Left lung (tissue), 10 donors: ENCODE data around the gene CPNE4. TPM values are rescaled to one million over a fixed set of nuclear protein-coding genes. Genes with fewer than 3 reads are reported as not detected.

Experiments
- ATAC-seq: fragments of 200-7000 bp; cut with Tn5 transposase; one replicate; pipeline ENCODE4 v1.9.1; 2020; ENCODE audit warnings: moderate library complexity
- DNase-seq, 4 donors: peaks; one replicate each; pipeline ENCODE4 v3.0.0-alpha.2; 2013 to 2020
- H3K27ac ChIP-seq, 2 donors: fragments of 200-600 bp; sonication (generic) in 1 of 2; one replicate each; pipeline versions ENCODE4 v1.5.0 to v1.8.0; 2020 to 2021
- H3K27me3 ChIP-seq, 2 donors: fragments of 200-600 bp; sonication (generic) in 1 of 2; one replicate each; pipeline versions ENCODE4 v1.5.0 to v1.8.0; 2020 to 2021
- H3K36me3 ChIP-seq, 2 donors: fragments of 200-600 bp; sonication (generic) in 1 of 2; one replicate each; pipeline versions ENCODE4 v1.5.0 to v1.8.0; 2020 to 2021
- H3K4me1 ChIP-seq, 2 donors: fragments of 200-600 bp; one replicate each; pipeline ENCODE4 v1.8.0; 2021
- H3K4me3 ChIP-seq, 2 donors: fragments of 200-600 bp; sonication (generic) in 1 of 2; one replicate each; pipeline versions ENCODE4 v1.5.0 to v1.8.0; 2020 to 2021; ENCODE audit warnings: mild to moderate bottlenecking in 1 of 2
- H3K9me3 ChIP-seq, 2 donors: fragments of 200-600 bp; sonication (generic) in 1 of 2; one replicate each; pipeline versions ENCODE4 v1.5.0 to v1.8.0; 2020 to 2021
- CTCF ChIP-seq, 2 donors: fragments of 200-600 bp; sonication (generic) in 1 of 2; IDR thresholded peaks; one replicate each; pipeline versions ENCODE4 v1.5.0 to v1.8.0; 2021; ENCODE audit warnings: antibody characterized with exemption in 2 of 2
- intact Hi-C, 2 donors: fragments of 100-400 bp; cut with DNase I; formaldehyde crosslinking; loops; one replicate each; pipeline versions ENCODE4 v1.11.2 to v1.14.2; 2022
- polyA plus RNA-seq, 6 donors: library from polyadenylated mRNA; unstranded; fragments of 120-200 nt; gene quantifications; one replicate each; pipeline ENCODE4 v1.2.1, GENCODE V29; 2013; ENCODE audit not compliant: insufficient read length in 6 of 6
- total RNA-seq, 2 donors: library from RNA; stranded (reverse); fragmentation: NEBNext Ultra II Directional; extraction: Animal tissue kit (Norgen Biotek cat#: 25700); gene quantifications; one replicate each; pipeline ENCODE4 v1.2.1, GENCODE V29; 2021
- donor health status: DM: no; HTN: yes; CAD: no.
- donor health status: DM: no; HTN: no; CAD: no.

Gene CPNE4
- total and polyA plus RNA-seq, 8 donors, result 0.24 to 2.1 (median 0.85) TPM

- no peak for ATAC-seq
- intact Hi-C loops, result no loop called here
- Histone ChIP-seq H3K36me3 (no peaks in the 10 kb centered on the region), H3K27me3 (no peaks in the 10 kb centered on the region), H3K27ac (no peak overlapping the region), H3K4me3 (no peak overlapping the region), H3K9me3 (peaks cover 0 to 5% of the 10 kb centered on the region in 2 donors), H3K4me1 (no peaks in the 10 kb centered on the region)
- TF ChIP-seq CTCF (IDR thresholded peaks at IDR 0.05), result no peak
- no peak for DNase-seq
These were observed 46.6 kb downstream of the CPNE4 start for GRCh38 chr3:131988209-131988608.

- no peaks in the 10 kb centered on the region for H3K9me3 ChIP-seq
- no peaks in the 10 kb centered on the region for H3K4me1 ChIP-seq
- intact Hi-C loops, result no loop called here
- ATAC-seq (no peak), DNase-seq (no peak)
- H3K4me3 ChIP-seq, result no peak overlapping the region
- no peaks in the 10 kb centered on the region for H3K27me3 ChIP-seq
- no peak overlapping the region for H3K27ac ChIP-seq
- no peaks in the 10 kb centered on the region for H3K36me3 ChIP-seq
- no peak for TF ChIP-seq CTCF (IDR thresholded peaks at IDR 0.05)
These were observed 51.1 kb downstream of the CPNE4 start for GRCh38 chr3:131983689-131984088.

- no peak for TF ChIP-seq CTCF (IDR thresholded peaks at IDR 0.05)
- Histone ChIP-seq H3K9me3 (no peaks in the 10 kb centered on the region), H3K4me1 (no peaks in the 10 kb centered on the region), H3K4me3 (no peak overlapping the region), H3K36me3 (no peaks in the 10 kb centered on the region), H3K27me3 (no peaks in the 10 kb centered on the region), H3K27ac (no peak overlapping the region)
- intact Hi-C loops, result no loop called here
- DNase-seq (no peak), ATAC-seq (no peak)
These were observed 53.5 kb downstream of the CPNE4 start for GRCh38 chr3:131981323-131981722.

- intact Hi-C loops, result no loop called here
- no peaks in the 10 kb centered on the region for H3K9me3 ChIP-seq
- no peak for TF ChIP-seq CTCF (IDR thresholded peaks at IDR 0.05)
- H3K36me3 ChIP-seq, result no peaks in the 10 kb centered on the region
- no peak overlapping the region for H3K27ac ChIP-seq
- no peak for DNase-seq
- no peak overlapping the region for H3K4me3 ChIP-seq
- H3K4me1 ChIP-seq, result no peaks in the 10 kb centered on the region
- H3K27me3 ChIP-seq, result no peaks in the 10 kb centered on the region
- ATAC-seq, result no peak
These were observed 58.4 kb downstream of the CPNE4 start for GRCh38 chr3:131976448-131976847.

GRCh38 chr3:131975047-131975446 lies 59.8 kb downstream of the CPNE4 start:
- H3K4me3 ChIP-seq, result no peak overlapping the region
- no peaks in the 10 kb centered on the region for H3K36me3 ChIP-seq
- DNase-seq, result no peak
- TF ChIP-seq CTCF (IDR thresholded peaks at IDR 0.05), result no peak
- intact Hi-C loops, result no loop called here
- H3K9me3 ChIP-seq, result no peaks in the 10 kb centered on the region
- H3K27ac ChIP-seq, result no peak overlapping the region
- no peaks in the 10 kb centered on the region for H3K27me3 ChIP-seq
- ATAC-seq, result no peak
- H3K4me1 ChIP-seq, result no peaks in the 10 kb centered on the region
